Stimulated activated CD4-positive, alpha-beta T cell treated with anti-CD3 and anti-CD28 coated beads, Interleukin-12 subunit alpha, Interleukin-12 subunit beta, amount 100 ng/mL, for 24 hours (primary cell): ENCODE data around the gene HES7.
"Not testable (repeated sequence)": the region's sequence is repeated elsewhere in the genome, so short reads cannot be mapped to it uniquely, and the experiment has no call there.

Experiments used
- DNase-seq, 2 experiments: peaks; one replicate each; pipeline ENCODE4 v3.0.0-alpha.2; 2020; ENCODE audit warnings: low read depth in 2 of 2

The HES7 gene

GRCh38 chr17:8100763-8101162 lies 23.1 kb downstream of the HES7 start:
- no peak for DNase-seq

GRCh38 chr17:8100111-8100510 lies 23.8 kb downstream of the HES7 start:
- DNase-seq, result no peak

- no peak for DNase-seq
These were observed 27.4 kb downstream of the HES7 start for GRCh38 chr17:8096541-8096940.

GRCh38 chr17:8095361-8095760 lies 28.5 kb downstream of the HES7 start:
- no peak for DNase-seq

- DNase-seq, result no peak
These were observed 32.7 kb downstream of the HES7 start for GRCh38 chr17:8091033-8091687.

GRCh38 chr17:8089728-8090127 lies 34.2 kb downstream of the HES7 start:
- DNase-seq, result no peak

GRCh38 chr17:8087952-8088230 lies 36.0 kb downstream of the HES7 start:
- no peak for DNase-seq

GRCh38 chr17:8087075-8087951 lies 36.6 kb downstream of the HES7 start, which contains the start of gene ALOX12B:
ALOX12B (minus strand) TSS chr17:8087716; CDS start chr17:8087442, 274 bp downstream.
- DNase-seq, result no peak

- no peak for DNase-seq
These were observed 39.7 kb downstream of the HES7 start for GRCh38 chr17:8084250-8084649.

GRCh38 chr17:8082292-8082691 lies 41.6 kb downstream of the HES7 start:
- no peak for DNase-seq

- no peak for DNase-seq
These were observed 42.0 kb downstream of the HES7 start for GRCh38 chr17:8081876-8082275.

GRCh38 chr17:8080799-8081219 lies 43.1 kb downstream of the HES7 start:
- no peak for DNase-seq

- no peak for DNase-seq
These were observed 43.6 kb downstream of the HES7 start for GRCh38 chr17:8080208-8080798.

- DNase-seq, result peak; percentile 58 to 72
These were observed 44.4 kb downstream of the HES7 start for GRCh38 chr17:8079291-8080207.

- DNase-seq, result not testable (repeated sequence)
These were observed 46.0 kb downstream of the HES7 start for GRCh38 chr17:8077939-8078338.

- DNase-seq, result no peak
These were observed 47.2 kb downstream of the HES7 start for GRCh38 chr17:8076502-8077266.

GRCh38 chr17:8075574-8076342 lies 48.1 kb downstream of the HES7 start:
- DNase-seq, result no peak

- DNase-seq, result no peak
These were observed 48.8 kb downstream of the HES7 start for GRCh38 chr17:8075081-8075480.

- no peak for DNase-seq
These were observed 49.4 kb downstream of the HES7 start for GRCh38 chr17:8074554-8074953.
